HepG2 (cell line): Measurements from ENCODE around the gene ZFP36. TPM values are rescaled to one million over a fixed set of nuclear protein-coding genes. Genes with fewer than 3 reads are reported as not detected.
A peak's percentile ranks its signal among the peaks of the same experiment; 100 is the strongest.

Experiments
- ARID5B ChIP-seq: IDR thresholded peaks from 2 replicates; pipeline ENCODE4 v1.4.0; 2020; ENCODE audit warnings: mild to moderate bottlenecking, missing genetic modification reagents
- HNF4A ChIP-seq: sonication (generic); formaldehyde crosslinking; IDR thresholded peaks from 2 replicates; pipeline ENCODE4 v1.4.0; 2020; ENCODE audit warnings: missing genetic modification reagents
- LRRFIP1 ChIP-seq: sonication (generic); formaldehyde crosslinking; conservative IDR thresholded peaks from 2 replicates; pipeline ENCODE4 v1.4.0; 2020; ENCODE audit warnings: missing genetic modification reagents
- MED13 ChIP-seq: sonication (generic); formaldehyde crosslinking; IDR thresholded peaks from 2 replicates; pipeline ENCODE4 v1.5.0; 2020; ENCODE audit warnings: missing genetic modification reagents
- MEF2D ChIP-seq: sonication (generic); formaldehyde crosslinking; IDR thresholded peaks from 2 replicates; pipeline ENCODE4 v1.5.1; 2020; ENCODE audit warnings: mild to moderate bottlenecking, missing genetic modification reagents
- MIXL1 ChIP-seq: IDR thresholded peaks from 2 replicates; pipeline ENCODE4 v1.6.1; 2016
- NR2F1 ChIP-seq, 2 experiments: fragments of 450-650 bp in 1 of 2; formaldehyde crosslinking in 1 of 2; IDR thresholded peaks; 2 replicates each; pipeline versions ENCODE4 v1.5.0 to v1.6.1; 2016 to 2020; ENCODE audit warnings: mild to moderate bottlenecking in 1 of 2, missing compliant biosample characterization in 1 of 2, missing genetic modification reagents in 1 of 2, moderate library complexity in 1 of 2
- PHF8 ChIP-seq: sonication (generic); formaldehyde crosslinking; IDR thresholded peaks from 2 replicates; pipeline ENCODE4 v1.5.0; 2020; ENCODE audit warnings: missing genetic modification reagents
- SRY ChIP-seq: sonication (generic); formaldehyde crosslinking; IDR thresholded peaks from 2 replicates; pipeline ENCODE4 v1.8.0; 2022; ENCODE audit warnings: mild to moderate bottlenecking, missing genetic modification reagents
- THYN1 ChIP-seq: sonication (generic); formaldehyde crosslinking; IDR thresholded peaks from 2 replicates; pipeline ENCODE4 v1.8.1; 2023; ENCODE audit warnings: low read depth, mild to moderate bottlenecking, moderate library complexity, missing genetic modification reagents, borderline replicate concordance
- ZMAT3 ChIP-seq: sonication (generic); formaldehyde crosslinking; conservative IDR thresholded peaks from 2 replicates; pipeline ENCODE4 v1.7.0; 2021; ENCODE audit warnings: missing genetic modification reagents
- ZNF136 ChIP-seq: sonication (generic); formaldehyde crosslinking; IDR thresholded peaks from 2 replicates; pipeline ENCODE4 v1.8.1; 2022; ENCODE audit warnings: low read depth, mild to moderate bottlenecking, moderate library complexity, missing genetic modification reagents
- ZNF205 ChIP-seq: IDR thresholded peaks from 2 replicates; pipeline ENCODE4 v1.6.1; 2018; ENCODE audit warnings: missing biosample characterization, missing genetic modification reagents
- ZNF230 ChIP-seq: sonication (generic); formaldehyde crosslinking; IDR thresholded peaks from 2 replicates; pipeline ENCODE4 v1.4.0; 2020; ENCODE audit warnings: mild to moderate bottlenecking, missing genetic modification reagents
- ZNF354B ChIP-seq: sonication (generic); formaldehyde crosslinking; IDR thresholded peaks from 2 replicates; pipeline ENCODE4 v1.8.0; 2022; ENCODE audit warnings: mild to moderate bottlenecking, missing genetic modification reagents
- ZNF446 ChIP-seq: sonication (generic); formaldehyde crosslinking; IDR thresholded peaks from 2 replicates; pipeline ENCODE4 v1.5.0; 2020; ENCODE audit warnings: mild to moderate bottlenecking, missing genetic modification reagents
- ZNF496 ChIP-seq: sonication (generic); formaldehyde crosslinking; IDR thresholded peaks from 2 replicates; pipeline ENCODE4 v1.8.1; 2023; ENCODE audit warnings: mild to moderate bottlenecking, moderate library complexity, missing genetic modification reagents; ENCODE audit not compliant: insufficient replicate concordance
- ZNF616 ChIP-seq: sonication (generic); formaldehyde crosslinking; IDR thresholded peaks from 2 replicates; pipeline ENCODE4 v1.5.0; 2020; ENCODE audit warnings: low read depth, mild to moderate bottlenecking, missing genetic modification reagents
- ZSCAN5A ChIP-seq: sonication (generic); formaldehyde crosslinking; IDR thresholded peaks from 2 replicates; pipeline ENCODE4 v1.8.0; 2022; ENCODE audit warnings: mild to moderate bottlenecking, missing genetic modification reagents, borderline replicate concordance
- ZZZ3 ChIP-seq: sonication (generic); formaldehyde crosslinking; IDR thresholded peaks from 2 replicates; pipeline ENCODE4 v1.4.0; 2020; ENCODE audit warnings: missing genetic modification reagents, mild to moderate bottlenecking, borderline replicate concordance
- polyA plus RNA-seq, 8 experiments: library from polyadenylated mRNA; depleted of rRNA in 3 of 8; stranded (reverse) in 7 of 8; unstranded in 1 of 8; fragments of >200 nt; fragmentation: Illumina TruSeq in 4 of 8; extraction: Trizol in 4 of 8; gene quantifications; 2 replicates each; pipeline versions ENCODE4 v1.2.1 to v1.2.3, GENCODE V29; 2011 to 2016; ENCODE audit warnings: low read depth in 4 of 8, missing spikeins in 1 of 8, mixed read lengths in 1 of 8; ENCODE audit not compliant: insufficient read depth in 1 of 8
- total RNA-seq, 5 experiments: library from RNA; depleted of rRNA; stranded (reverse); fragments of >200 nt; fragmentation: Illumina TruSeq; extraction: Trizol; gene quantifications; 2 replicates each; pipeline ENCODE4 v1.2.3, GENCODE V29; 2016; ENCODE audit warnings: low read depth in 1 of 5

Gene ZFP36
- total and polyA plus RNA-seq, 2 of the 13 experiments (the other 11 are each of a cell fraction or from before 2014, with no cell fraction given), result 1.4 to 1.7 TPM

GRCh38 chr19:39445196-39446111 lies 38.8 kb downstream of the ZFP36 start, which contains the start of gene SUPT5H (continued):
- TF ChIP-seq ZNF446 (CRISPR knock-in tag), result no peak
- peak; percentile 38; the same call in 1 of the 2 replicates for TF ChIP-seq MED13 (CRISPR knock-in tag)
- TF ChIP-seq NR2F1 (CRISPR knock-in tag; IDR thresholded peaks at IDR 0.05), result no peak
- TF ChIP-seq ARID5B (CRISPR knock-in tag), result 0 out of 2 replicates have a peak, but pooled peaks have one; percentile 31
- peak; percentile 75; the same call in 1 of the 2 replicates for TF ChIP-seq ZMAT3 (CRISPR knock-in tag)
- TF ChIP-seq ZNF616 (CRISPR knock-in tag), result no peak
- TF ChIP-seq ZNF496 (CRISPR knock-in tag), result no peak
- peak; percentile 64; the same call in 1 of the 2 replicates for TF ChIP-seq ZNF136 (CRISPR knock-in tag)
- no peak for TF ChIP-seq THYN1 (CRISPR knock-in tag)
- TF ChIP-seq ZNF354B (CRISPR knock-in tag), result no peak; the same call in 1 of the 2 replicates
- TF ChIP-seq ZNF230 (CRISPR knock-in tag), result peak; percentile 85; the same call in 1 of the 2 replicates
- TF ChIP-seq SRY (CRISPR knock-in tag), result no peak; the same call in 1 of the 2 replicates
- TF ChIP-seq PHF8 (CRISPR knock-in tag), result peak; percentile 85
- peak; percentile 69 for TF ChIP-seq MEF2D
- no peak for TF ChIP-seq HNF4A
- TF ChIP-seq LRRFIP1 (CRISPR knock-in tag), result no peak
- peak; percentile 72 for TF ChIP-seq MIXL1
- no peak for TF ChIP-seq ZNF205 (CRISPR knock-in tag)
- no peak for TF ChIP-seq ZSCAN5A (CRISPR knock-in tag)
- TF ChIP-seq ZZZ3 (CRISPR knock-in tag), result peak; percentile 86; the same call in 1 of the 2 replicates
